GM12878 (cell line): ENCODE measurements around the gene CRBN. TPM values are rescaled to one million over a fixed set of nuclear protein-coding genes. Genes with fewer than 3 reads are reported as not detected.

Experiments used
- ATAC-seq: fragments of 200-7000 bp; cut with Tn5 transposase; 3 replicates; pipeline ENCODE4 v1.9.1; 2020; ENCODE audit warnings: mild to moderate bottlenecking, moderate library complexity
- BruUV-seq: library from RNA; stranded (reverse); fragments of 400-500 nt; replicated peaks from 2 replicates; lab custom pipeline; 2021; lab: Mats Ljungman, UMichigan
- CTCF ChIA-PET: fragments of 300-600 bp; sonication (Branson Sonifier 250); formaldehyde crosslinking; extraction: SDS; loops from one replicate; lab custom pipeline; 2021; ENCODE audit warnings: inconsistent platforms; lab: Yijun Ruan, JAX
- POLR2A ChIA-PET: fragments of 350-600 bp; formaldehyde crosslinking; extraction: SDS; loops from one replicate; lab custom pipeline; 2021; ENCODE audit warnings: inconsistent platforms; lab: Charles Lee
- RAD21 ChIA-PET: fragments of 300-600 bp; sonication (Branson Sonifier 250); formaldehyde crosslinking; loops from one replicate; lab custom pipeline; 2023; ENCODE audit warnings: antibody characterized with exemption; ENCODE audit not compliant: unreplicated experiment; lab: Charles Lee
- SMC1A ChIA-PET: fragments of 300-600 bp; sonication (Branson Sonifier 250); formaldehyde crosslinking; loops from one replicate; lab custom pipeline; 2023; ENCODE audit not compliant: unreplicated experiment, uncharacterized antibody; lab: Charles Lee
- DNase-seq: peaks from one replicate; pipeline ENCODE4 v3.0.0-alpha.2; 2011; ENCODE audit warnings: low read depth, low spot score
- FAIRE-seq: peaks from 3 replicates; lab custom pipeline; 2011; peaks lifted over from hg19 to GRCh38; lab: Jason Lieb, UNC
- H2AFZ ChIP-seq: 2 replicates; pipeline ENCODE4 v1.6.0; 2011; ENCODE audit warnings: low read depth, low read length, control low read depth; ENCODE audit not compliant: control insufficient read depth
- H3K27ac ChIP-seq: 2 replicates; pipeline ENCODE4 v1.5.1; 2011; ENCODE audit warnings: control low read depth; ENCODE audit not compliant: control insufficient read depth, insufficient read depth
- H3K27me3 ChIP-seq, 2 experiments: replicated peaks in 1 of 2; 2 replicates each; pipeline versions ENCODE4 v1.6.0 to v1.6.1; 2011; ENCODE audit warnings: low read length in 1 of 2; ENCODE audit not compliant: control insufficient read depth in 2 of 2, insufficient read depth in 2 of 2
- H3K36me3 ChIP-seq, 2 experiments: 2 replicates each; pipeline ENCODE4 v1.5.1; 2011; ENCODE audit warnings: low read length in 1 of 2; ENCODE audit not compliant: control insufficient read depth in 2 of 2, insufficient read depth in 2 of 2
- H3K4me1 ChIP-seq: 2 replicates; pipeline ENCODE4 v1.6.1; 2011; ENCODE audit warnings: mild to moderate bottlenecking, low read length, moderate library complexity, mixed read lengths; ENCODE audit not compliant: control insufficient read depth, insufficient read depth
- H3K4me2 ChIP-seq: 2 replicates; pipeline ENCODE4 v1.6.0; 2011; ENCODE audit warnings: control low read depth; ENCODE audit not compliant: control insufficient read depth, insufficient read depth
- H3K4me3 ChIP-seq: fragments of 200-600 bp; sonication (generic); 2 replicates; pipeline ENCODE4 v1.5.1; 2016
- H3K79me2 ChIP-seq: 2 replicates; pipeline ENCODE4 v1.6.0; 2011; ENCODE audit warnings: low read length; ENCODE audit not compliant: control insufficient read depth, insufficient read depth
- H3K9ac ChIP-seq: 2 replicates; pipeline ENCODE4 v1.8.0; 2011; ENCODE audit warnings: low read length, control low read depth, mixed read lengths; ENCODE audit not compliant: control insufficient read depth, insufficient read depth
- H3K9me3 ChIP-seq: replicated peaks from 3 replicates; pipeline ENCODE4 v1.5.1; 2011; ENCODE audit warnings: mild to moderate bottlenecking, low read length; ENCODE audit not compliant: control insufficient read depth, insufficient read depth
- H4K20me1 ChIP-seq: 2 replicates; pipeline ENCODE4 v1.6.0; 2011; ENCODE audit not compliant: control insufficient read depth, insufficient read depth
- EGR1 ChIP-seq, 2 experiments: IDR thresholded peaks; 1 replicate in 1 of 2; 2 replicates in 1 of 2; pipeline ENCODE4 v1.6.1; 2011 to 2012; ENCODE audit warnings: low read depth in 2 of 2, low read length in 2 of 2, borderline replicate concordance in 1 of 2, mild to moderate bottlenecking in 1 of 2, moderate library complexity in 1 of 2
- MTA2 ChIP-seq: fragments of 450-650 bp; IDR thresholded peaks from 2 replicates; pipeline ENCODE4 v1.6.1; 2016; ENCODE audit warnings: low read depth, mild to moderate bottlenecking, moderate library complexity
- POLR2AphosphoS5 ChIP-seq: IDR thresholded peaks from 2 replicates; pipeline ENCODE4 v1.6.1; 2011; ENCODE audit warnings: mild to moderate bottlenecking, low read length, inconsistent platforms
- RBBP5 ChIP-seq: fragments of 200-600 bp; sonication (generic); conservative IDR thresholded peaks from 2 replicates; pipeline ENCODE4 v1.6.1; 2016
- SRF ChIP-seq, 2 experiments: IDR thresholded peaks; 2 replicates each; pipeline ENCODE4 v1.6.1; 2011; ENCODE audit warnings: low read depth in 2 of 2, low read length in 2 of 2, mild to moderate bottlenecking in 1 of 2, moderate library complexity in 1 of 2
- in situ Hi-C: fragments of 300-500 bp; cut with MboI; formaldehyde crosslinking; loops from 9 replicates; pipeline ENCODE4 v1.14.3; 2018; ENCODE audit warnings: mixed read lengths
- intact Hi-C: fragments of 100-400 bp; cut with micrococcal nuclease; formaldehyde crosslinking; loops from one replicate; pipeline ENCODE4 v1.14.2; 2022; ENCODE audit not compliant: unreplicated experiment
- polyA plus RNA-seq, 11 experiments: library from polyadenylated mRNA; depleted of rRNA in 4 of 11; unstranded in 6 of 11; stranded (reverse) in 5 of 11; fragments of >200 nt; fragmentation: Nextera tagmentation in 4 of 11; fragmentation: Illumina TruSeq in 1 of 11; extraction: Ambion mirVana in 4 of 11; extraction: Trizol in 1 of 11; gene quantifications; 1 replicate in 1 of 11; 2 replicates in 10 of 11; pipeline versions ENCODE4 v1.2.1 to v1.2.3, GENCODE V29; 2011 to 2016; ENCODE audit warnings: inconsistent platforms in 2 of 11, missing spikeins in 2 of 11, low read depth in 1 of 11
- total RNA-seq, 4 experiments: library from RNA; depleted of rRNA in 3 of 4; stranded (reverse); fragments of >200 nt in 3 of 4; fragmentation: Illumina TruSeq in 1 of 4; extraction: Trizol in 1 of 4; gene quantifications; 2 replicates each; pipeline versions ENCODE4 v1.2.1 to v1.2.3, GENCODE V29; 2013 to 2021
- TF ChIP-seq, protein P1 (sequence below), 3 experiments: IDR thresholded peaks in 2 of 3; conservative IDR thresholded peaks in 1 of 3; 2 replicates each; pipeline ENCODE4 v1.5.1; 2011; ENCODE audit warnings: low read depth in 3 of 3, low read length in 3 of 3, mild to moderate bottlenecking in 3 of 3, control low read depth in 2 of 3, moderate library complexity in 2 of 3, inconsistent platforms in 1 of 3, mixed read lengths in 1 of 3; ENCODE audit not compliant: control insufficient read depth in 2 of 3, insufficient read depth in 1 of 3; ENCODE audit errors: extremely low read depth in 1 of 3
- TF ChIP-seq, protein P2 (sequence below): fragments of 450-650 bp; IDR thresholded peaks from 2 replicates; pipeline ENCODE4 v1.6.1; 2017; ENCODE audit warnings: borderline replicate concordance
- TF ChIP-seq, protein P3 (sequence below): fragments of 450-650 bp; IDR thresholded peaks from 2 replicates; pipeline ENCODE4 v1.6.1; 2017; ENCODE audit warnings: mild to moderate bottlenecking, moderate library complexity

CRBN gene
- total and polyA plus RNA-seq, 10 of the 15 experiments (the other 5 are each of a cell fraction or from before 2014, with no cell fraction given) = 21.7 to 115 (median 35.8) TPM

DNA sequence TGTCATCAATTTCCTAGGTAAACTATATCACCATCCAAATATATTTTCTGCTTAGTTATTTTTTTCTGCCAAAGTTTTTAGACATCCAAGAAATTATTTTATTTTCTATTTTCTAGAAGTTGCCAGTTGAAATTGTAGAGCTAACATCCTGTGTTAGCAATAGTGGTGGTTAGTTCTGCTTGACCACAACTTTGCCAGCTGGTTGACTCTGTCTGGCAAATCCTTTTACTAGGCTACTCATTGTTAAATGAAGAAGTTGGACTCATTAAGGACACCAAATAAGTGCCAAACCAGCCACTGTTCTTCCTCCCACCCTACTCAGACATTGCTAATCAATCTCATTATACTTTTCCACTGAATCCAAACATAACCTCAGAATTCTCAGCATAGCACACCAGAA, 15.4 kb upstream of the CRBN start:
- FAIRE-seq (no peak), ATAC-seq (no peak)
- RAD21 ChIA-PET = interaction anchor here (1.4 kb wide), 1 partner anchor 803 kb away, joined by 7 read pairs; no protein-coding TSS in a partner anchor
- H3K36me3 ChIP-seq = no peaks in the 10 kb centered on the region
- H2AFZ ChIP-seq = no peak overlapping the region
- TF ChIP-seq, protein P1, sequence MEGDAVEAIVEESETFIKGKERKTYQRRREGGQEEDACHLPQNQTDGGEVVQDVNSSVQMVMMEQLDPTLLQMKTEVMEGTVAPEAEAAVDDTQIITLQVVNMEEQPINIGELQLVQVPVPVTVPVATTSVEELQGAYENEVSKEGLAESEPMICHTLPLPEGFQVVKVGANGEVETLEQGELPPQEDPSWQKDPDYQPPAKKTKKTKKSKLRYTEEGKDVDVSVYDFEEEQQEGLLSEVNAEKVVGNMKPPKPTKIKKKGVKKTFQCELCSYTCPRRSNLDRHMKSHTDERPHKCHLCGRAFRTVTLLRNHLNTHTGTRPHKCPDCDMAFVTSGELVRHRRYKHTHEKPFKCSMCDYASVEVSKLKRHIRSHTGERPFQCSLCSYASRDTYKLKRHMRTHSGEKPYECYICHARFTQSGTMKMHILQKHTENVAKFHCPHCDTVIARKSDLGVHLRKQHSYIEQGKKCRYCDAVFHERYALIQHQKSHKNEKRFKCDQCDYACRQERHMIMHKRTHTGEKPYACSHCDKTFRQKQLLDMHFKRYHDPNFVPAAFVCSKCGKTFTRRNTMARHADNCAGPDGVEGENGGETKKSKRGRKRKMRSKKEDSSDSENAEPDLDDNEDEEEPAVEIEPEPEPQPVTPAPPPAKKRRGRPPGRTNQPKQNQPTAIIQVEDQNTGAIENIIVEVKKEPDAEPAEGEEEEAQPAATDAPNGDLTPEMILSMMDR (IDR thresholded peaks at IDR 0.05 in 2 of 3, conservative IDR thresholded peaks at IDR 0.05 in 1 of 3; ENCODE audit: control insufficient read depth in 2 of 3, extremely low read depth in 1 of 3, insufficient read depth in 1 of 3, low read depth in 3 of 3, low read length in 3 of 3) = no peak
- TF ChIP-seq SRF (IDR thresholded peaks at IDR 0.05; ENCODE audit: low read depth in 2 of 2, low read length in 2 of 2) (no peak), EGR1 (IDR thresholded peaks at IDR 0.05; ENCODE audit: borderline replicate concordance in 1 of 2, low read depth in 2 of 2, low read length in 2 of 2) (no peak), RBBP5 (no peak), MTA2 (no peak), POLR2AphosphoS5 (no peak)
- TF ChIP-seq, protein P2, sequence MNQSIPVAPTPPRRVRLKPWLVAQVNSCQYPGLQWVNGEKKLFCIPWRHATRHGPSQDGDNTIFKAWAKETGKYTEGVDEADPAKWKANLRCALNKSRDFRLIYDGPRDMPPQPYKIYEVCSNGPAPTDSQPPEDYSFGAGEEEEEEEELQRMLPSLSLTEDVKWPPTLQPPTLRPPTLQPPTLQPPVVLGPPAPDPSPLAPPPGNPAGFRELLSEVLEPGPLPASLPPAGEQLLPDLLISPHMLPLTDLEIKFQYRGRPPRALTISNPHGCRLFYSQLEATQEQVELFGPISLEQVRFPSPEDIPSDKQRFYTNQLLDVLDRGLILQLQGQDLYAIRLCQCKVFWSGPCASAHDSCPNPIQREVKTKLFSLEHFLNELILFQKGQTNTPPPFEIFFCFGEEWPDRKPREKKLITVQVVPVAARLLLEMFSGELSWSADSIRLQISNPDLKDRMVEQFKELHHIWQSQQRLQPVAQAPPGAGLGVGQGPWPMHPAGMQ = no peak
- TF ChIP-seq, protein P3, sequence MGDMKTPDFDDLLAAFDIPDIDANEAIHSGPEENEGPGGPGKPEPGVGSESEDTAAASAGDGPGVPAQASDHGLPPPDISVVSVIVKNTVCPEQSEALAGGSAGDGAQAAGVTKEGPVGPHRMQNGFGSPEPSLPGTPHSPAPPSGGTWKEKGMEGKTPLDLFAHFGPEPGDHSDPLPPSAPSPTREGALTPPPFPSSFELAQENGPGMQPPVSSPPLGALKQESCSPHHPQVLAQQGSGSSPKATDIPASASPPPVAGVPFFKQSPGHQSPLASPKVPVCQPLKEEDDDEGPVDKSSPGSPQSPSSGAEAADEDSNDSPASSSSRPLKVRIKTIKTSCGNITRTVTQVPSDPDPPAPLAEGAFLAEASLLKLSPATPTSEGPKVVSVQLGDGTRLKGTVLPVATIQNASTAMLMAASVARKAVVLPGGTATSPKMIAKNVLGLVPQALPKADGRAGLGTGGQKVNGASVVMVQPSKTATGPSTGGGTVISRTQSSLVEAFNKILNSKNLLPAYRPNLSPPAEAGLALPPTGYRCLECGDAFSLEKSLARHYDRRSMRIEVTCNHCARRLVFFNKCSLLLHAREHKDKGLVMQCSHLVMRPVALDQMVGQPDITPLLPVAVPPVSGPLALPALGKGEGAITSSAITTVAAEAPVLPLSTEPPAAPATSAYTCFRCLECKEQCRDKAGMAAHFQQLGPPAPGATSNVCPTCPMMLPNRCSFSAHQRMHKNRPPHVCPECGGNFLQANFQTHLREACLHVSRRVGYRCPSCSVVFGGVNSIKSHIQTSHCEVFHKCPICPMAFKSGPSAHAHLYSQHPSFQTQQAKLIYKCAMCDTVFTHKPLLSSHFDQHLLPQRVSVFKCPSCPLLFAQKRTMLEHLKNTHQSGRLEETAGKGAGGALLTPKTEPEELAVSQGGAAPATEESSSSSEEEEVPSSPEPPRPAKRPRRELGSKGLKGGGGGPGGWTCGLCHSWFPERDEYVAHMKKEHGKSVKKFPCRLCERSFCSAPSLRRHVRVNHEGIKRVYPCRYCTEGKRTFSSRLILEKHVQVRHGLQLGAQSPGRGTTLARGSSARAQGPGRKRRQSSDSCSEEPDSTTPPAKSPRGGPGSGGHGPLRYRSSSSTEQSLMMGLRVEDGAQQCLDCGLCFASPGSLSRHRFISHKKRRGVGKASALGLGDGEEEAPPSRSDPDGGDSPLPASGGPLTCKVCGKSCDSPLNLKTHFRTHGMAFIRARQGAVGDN = no peak
- TF ChIP-seq, all 136 proteins: peak for 0
- intact Hi-C loops = no loop called here
- in situ Hi-C loops = loop anchor here (5.0 kb wide), 1 partner anchor 1102 kb away; no protein-coding TSS in a partner anchor
- POLR2A ChIA-PET = no interaction called here
- CTCF ChIA-PET = interaction anchor here (2.0 kb wide), 1 partner anchor 803 kb away, joined by 10 read pairs; no protein-coding TSS in a partner anchor
- Histone ChIP-seq H4K20me1 (no peaks in the 10 kb centered on the region), H3K9me3 (no peaks in the 10 kb centered on the region), H3K4me2 (no peak overlapping the region), H3K9ac (no peak overlapping the region), H3K4me1 (no peaks in the 10 kb centered on the region), H3K4me3 (no peak overlapping the region), H3K27me3 (no peaks in the 10 kb centered on the region; a peak in 1 of 4 replicates), H3K79me2 (no peaks in the 10 kb centered on the region), H3K27ac (no peak overlapping the region)
- DNase-seq = no peak
- SMC1A ChIA-PET = interaction anchor here (1.7 kb wide), 1 partner anchor 803 kb away, joined by 5 read pairs; no protein-coding TSS in a partner anchor
- BruUV-seq = no TSS peak
